Brain microvascular endothelial cell (primary cell): Measurements from ENCODE around the gene MTCL1.

Experiments used
- DNase-seq: peaks from one replicate; pipeline ENCODE4 v3.0.0-alpha.2; 2020
- H3K27ac ChIP-seq: fragments of 250-450 bp; sonication (Bioruptor Pico); 2 replicates; pipeline ENCODE4 v1.5.1; 2020; ENCODE audit warnings: mild to moderate bottlenecking, moderate library complexity
- H3K27me3 ChIP-seq: fragments of 250-450 bp; sonication (Bioruptor Pico); replicated peaks from 2 replicates; pipeline ENCODE4 v1.5.1; 2020; ENCODE audit warnings: mild to moderate bottlenecking
- H3K36me3 ChIP-seq: fragments of 250-450 bp; sonication (Bioruptor Pico); replicated peaks from 2 replicates; pipeline ENCODE4 v1.5.1; 2020; ENCODE audit warnings: mild to moderate bottlenecking
- H3K4me3 ChIP-seq: 2 replicates; pipeline ENCODE4 v1.5.1; 2011; ENCODE audit warnings: low read depth, mild to moderate bottlenecking, control low read depth, low read length, moderate library complexity
- CTCF ChIP-seq: IDR thresholded peaks from 2 replicates; pipeline ENCODE4 v1.5.1; 2011; ENCODE audit warnings: low read depth, mild to moderate bottlenecking, moderate library complexity, low read length, control low read depth, inconsistent platforms; ENCODE audit errors: missing control alignments
- in situ Hi-C: cut with HindIII; loops from 2 replicates; pipeline ENCODE4 v1.10.0; 2017; ENCODE audit warnings: low sequenced_read_pairs, low pct_ligation_motif_present

Gene MTCL1

GRCh38 chr18:8856769-8857393 is 151.5 kb downstream of the MTCL1 start:
- no peak for TF ChIP-seq CTCF
- Histone ChIP-seq H3K4me3 (no peak overlapping the region), H3K27me3 (no peaks in the 10 kb centered on the region), H3K27ac (no peak overlapping the region), H3K36me3 (no peaks in the 10 kb centered on the region)
- DNase-seq: no peak
- in situ Hi-C loops: no loop called here

GRCh38 chr18:8857806-8858205 is 152.4 kb downstream of the MTCL1 start:
- Histone ChIP-seq H3K27me3 (no peaks in the 10 kb centered on the region), H3K27ac (no peak overlapping the region), H3K4me3 (no peak overlapping the region), H3K36me3 (no peaks in the 10 kb centered on the region)
- TF ChIP-seq CTCF: no peak
- in situ Hi-C loops: no loop called here
- no peak for DNase-seq

GRCh38 chr18:8858888-8859511 is 153.6 kb downstream of the MTCL1 start:
- H3K27ac ChIP-seq: no peak overlapping the region
- no peak overlapping the region for H3K4me3 ChIP-seq
- H3K36me3 ChIP-seq: no peaks in the 10 kb centered on the region
- no peaks in the 10 kb centered on the region for H3K27me3 ChIP-seq
- TF ChIP-seq CTCF: no peak
- peak; percentile 94 for DNase-seq
- in situ Hi-C loops: no loop called here

- no peak for TF ChIP-seq CTCF
- DNase-seq: no peak
- Histone ChIP-seq H3K27me3 (no peaks in the 10 kb centered on the region), H3K36me3 (no peaks in the 10 kb centered on the region), H3K27ac (no peak overlapping the region), H3K4me3 (no peak overlapping the region)
- in situ Hi-C loops: no loop called here
Measured at GRCh38 chr18:8860845-8861642, 155.7 kb downstream of the MTCL1 start.

- Histone ChIP-seq H3K36me3 (no peaks in the 10 kb centered on the region), H3K27ac (no peak overlapping the region), H3K27me3 (no peaks in the 10 kb centered on the region), H3K4me3 (no peak overlapping the region)
- no peak for TF ChIP-seq CTCF
- in situ Hi-C loops: no loop called here
- no peak for DNase-seq
Measured at GRCh38 chr18:8863427-8863826, 158.1 kb downstream of the MTCL1 start.
